ENCODE measurements around the gene CHST13.

CHST13 gene

DNA sequence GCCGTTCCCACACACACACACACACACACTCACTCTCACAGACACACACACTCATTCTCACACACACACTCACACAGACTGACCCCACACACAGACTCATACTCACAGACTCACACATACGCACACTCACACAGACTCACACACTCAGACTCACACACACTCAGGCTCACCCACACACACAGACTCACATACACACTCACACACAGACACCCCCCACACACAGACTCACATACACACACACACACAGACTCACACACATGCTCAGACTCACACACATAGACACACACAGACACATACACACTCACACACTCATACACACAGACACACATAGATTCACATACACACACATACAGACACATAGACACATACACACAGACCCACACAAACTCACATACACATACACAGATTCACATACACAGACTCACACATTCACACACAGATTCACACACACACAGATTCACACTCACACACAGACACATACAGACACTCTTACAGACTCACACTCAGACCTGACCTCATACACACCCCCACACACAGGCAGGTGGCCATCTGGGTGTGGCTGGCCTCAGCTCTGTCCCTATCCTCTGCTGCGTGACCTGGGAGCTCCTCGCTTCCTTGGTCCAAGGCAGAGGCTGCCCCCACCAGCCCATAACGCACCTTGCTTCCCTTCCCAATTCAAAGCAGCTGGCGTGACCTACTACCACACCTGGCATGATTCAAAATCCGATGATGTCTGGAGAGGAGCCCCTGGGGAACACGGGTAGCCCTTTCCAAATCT is 32.9 kb downstream of the CHST13 start:
- peak overlapping the region in 1 of 2 experiments; percentile 44 for H3K14ac ChIP-seq (ENCODE audit: low read length in 2 of 2)
- no peaks in the 10 kb centered on the region for H3K79me1 ChIP-seq (replicated peaks; ENCODE audit: low read length, poor library complexity, severe bottlenecking)
- H3K23ac ChIP-seq (ENCODE audit: low read length in 2 of 2), result peak overlapping the region in 1 of 2 experiments; percentile 14
- H3K4ac ChIP-seq (ENCODE audit: low read depth in 1 of 2, low read length in 2 of 2), result no peak overlapping the region
- no peak overlapping the region for H4K8ac ChIP-seq (ENCODE audit: low read length)
- no peak overlapping the region for H2BK120ac ChIP-seq (ENCODE audit: low read depth, low read length)
- H2BK12ac ChIP-seq (ENCODE audit: low read length in 2 of 2), result no peak overlapping the region
- no peak overlapping the region for H3K4me3 ChIP-seq (ENCODE audit: insufficient read depth in 1 of 2, low read depth in 1 of 2, low read length in 2 of 2)
- H4K91ac ChIP-seq (ENCODE audit: low read length), result no peak overlapping the region
- no peaks in the 10 kb centered on the region for H3K4me1 ChIP-seq (ENCODE audit: control insufficient read depth, insufficient read depth, low read depth, low read length)
- H3K9me3 ChIP-seq (ENCODE audit: control insufficient read depth, low read length), result no peaks in the 10 kb centered on the region
- no peak overlapping the region for H2AFZ ChIP-seq (ENCODE audit: low read depth, low read length)
- H3K9ac ChIP-seq (ENCODE audit: low read length), result no peak overlapping the region
- H2BK15ac ChIP-seq (ENCODE audit: low read depth, poor library complexity, severe bottlenecking), result no peak overlapping the region
- no peaks in the 10 kb centered on the region for H3K36me3 ChIP-seq (ENCODE audit: control insufficient read depth in 1 of 2, insufficient read depth in 2 of 2, low read depth in 1 of 2, low read length in 2 of 2)
- no peak overlapping the region for H2BK5ac ChIP-seq (ENCODE audit: low read depth, low read length, poor library complexity, severe bottlenecking)
- H3K27me3 ChIP-seq (ENCODE audit: control insufficient read depth in 1 of 2, insufficient read depth in 1 of 2, low read length in 2 of 2), result peaks cover 10 to 21% of the 10 kb centered on the region in 2 experiments
- WGBS, result 96% methylated on average over 8 of the region's 8 CpGs
- H2AK5ac ChIP-seq (ENCODE audit: low read length, severe bottlenecking), result no peak overlapping the region
- no peak for DNase-seq
- H3K4me2 ChIP-seq (ENCODE audit: low read length, poor library complexity, severe bottlenecking), result no peak overlapping the region
- H3K27ac ChIP-seq (ENCODE audit: low read length, poor library complexity, severe bottlenecking), result no peak overlapping the region
- H3K18ac ChIP-seq (ENCODE audit: low read depth in 1 of 2, low read length in 2 of 2), result no peak overlapping the region

DNA sequence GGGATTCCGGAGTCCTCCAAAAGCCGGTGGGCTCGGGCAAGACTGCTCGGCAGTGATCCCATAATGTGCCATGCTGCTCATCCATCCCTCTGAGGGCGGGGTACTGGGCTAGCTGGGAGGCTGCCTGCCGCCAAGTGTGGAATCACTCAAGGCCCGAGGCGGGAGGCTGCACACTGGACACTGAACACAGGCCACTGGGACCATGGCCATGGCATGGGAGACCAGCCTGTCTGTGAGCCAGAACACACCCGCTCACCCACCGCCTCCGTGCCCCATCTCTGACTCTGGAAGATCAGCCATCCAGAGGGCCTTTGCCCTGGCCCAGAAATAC is 33.4 kb downstream of the CHST13 start:
- 96% methylated on average over 11 of the region's 11 CpGs for WGBS
- H3K18ac ChIP-seq (ENCODE audit: low read depth in 1 of 2, low read length in 2 of 2), result peak overlapping the region in 1 of 2 experiments; percentile 29
- DNase-seq, result no peak
- peak overlapping the region in 1 of 2 experiments; percentile 3 for H3K4me3 ChIP-seq (ENCODE audit: insufficient read depth in 1 of 2, low read depth in 1 of 2, low read length in 2 of 2)
- H4K8ac ChIP-seq (ENCODE audit: low read length), result no peak overlapping the region
- H2AFZ ChIP-seq (ENCODE audit: low read depth, low read length), result no peak overlapping the region
- H3K4me2 ChIP-seq (ENCODE audit: low read length, poor library complexity, severe bottlenecking), result no peak overlapping the region
- no peak overlapping the region for H3K23ac ChIP-seq (ENCODE audit: low read length in 2 of 2)
- H3K9me3 ChIP-seq (ENCODE audit: control insufficient read depth, low read length), result peaks cover 4% of the 10 kb centered on the region
- no peak overlapping the region for H2BK120ac ChIP-seq (ENCODE audit: low read depth, low read length)
- H3K9ac ChIP-seq (ENCODE audit: low read length), result no peak overlapping the region
- no peak overlapping the region for H4K91ac ChIP-seq (ENCODE audit: low read length)
- no peaks in the 10 kb centered on the region for H3K79me1 ChIP-seq (replicated peaks; ENCODE audit: low read length, poor library complexity, severe bottlenecking)
- no peak overlapping the region for H2AK5ac ChIP-seq (ENCODE audit: low read length, severe bottlenecking)
- H2BK5ac ChIP-seq (ENCODE audit: low read depth, low read length, poor library complexity, severe bottlenecking), result no peak overlapping the region
- no peak overlapping the region for H3K4ac ChIP-seq (ENCODE audit: low read depth in 1 of 2, low read length in 2 of 2)
- H3K14ac ChIP-seq (ENCODE audit: low read length in 2 of 2), result peak overlapping the region in 1 of 2 experiments; percentile 91
- no peaks in the 10 kb centered on the region for H3K4me1 ChIP-seq (ENCODE audit: control insufficient read depth, insufficient read depth, low read depth, low read length)
- no peak overlapping the region for H2BK12ac ChIP-seq (ENCODE audit: low read length in 2 of 2)
- H3K36me3 ChIP-seq (ENCODE audit: control insufficient read depth in 1 of 2, insufficient read depth in 2 of 2, low read depth in 1 of 2, low read length in 2 of 2), result no peaks in the 10 kb centered on the region
- H3K27ac ChIP-seq (ENCODE audit: low read length, poor library complexity, severe bottlenecking), result no peak overlapping the region
- no peak overlapping the region for H2BK15ac ChIP-seq (ENCODE audit: low read depth, poor library complexity, severe bottlenecking)
- H3K27me3 ChIP-seq (ENCODE audit: control insufficient read depth in 1 of 2, insufficient read depth in 1 of 2, low read length in 2 of 2), result peaks cover 10 to 21% of the 10 kb centered on the region in 2 experiments

DNA sequence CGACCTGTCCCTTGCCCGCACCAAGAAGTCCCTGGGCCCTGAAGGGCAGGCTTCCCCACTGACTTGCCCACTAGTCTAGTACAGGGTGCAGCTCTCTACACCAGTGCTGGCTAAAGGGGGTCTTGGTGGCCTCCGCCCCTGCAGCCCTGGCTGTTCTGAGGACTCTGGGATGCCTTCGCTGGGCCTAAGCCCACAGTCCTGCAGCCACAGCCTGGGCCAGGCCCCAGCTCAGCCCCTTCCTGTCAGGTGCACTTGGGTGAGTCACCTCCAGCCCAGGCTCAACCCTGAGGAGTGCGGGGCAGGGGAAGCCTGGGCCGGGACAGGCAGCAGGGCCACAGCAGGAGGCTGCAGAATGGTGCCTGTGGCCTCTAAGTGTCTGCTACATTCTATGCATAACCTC is 33.8 kb downstream of the CHST13 start:
- 65% methylated on average over 6 of the region's 6 CpGs for WGBS
- Histone ChIP-seq H3K18ac (ENCODE audit: low read depth in 1 of 2, low read length in 2 of 2) (peak overlapping the region in 1 of 2 experiments; percentile 29), H3K9me3 (ENCODE audit: control insufficient read depth, low read length) (peaks cover 8% of the 10 kb centered on the region), H3K4me3 (ENCODE audit: insufficient read depth in 1 of 2, low read depth in 1 of 2, low read length in 2 of 2) (no peak overlapping the region), H3K4ac (ENCODE audit: low read depth in 1 of 2, low read length in 2 of 2) (no peak overlapping the region), H2AFZ (ENCODE audit: low read depth, low read length) (no peak overlapping the region), H3K9ac (ENCODE audit: low read length) (no peak overlapping the region), H3K4me2 (ENCODE audit: low read length, poor library complexity, severe bottlenecking) (no peak overlapping the region), H2BK15ac (ENCODE audit: low read depth, poor library complexity, severe bottlenecking) (no peak overlapping the region), H3K14ac (ENCODE audit: low read length in 2 of 2) (peak overlapping the region in 1 of 2 experiments; percentile 91), H2BK120ac (ENCODE audit: low read depth, low read length) (no peak overlapping the region), H3K23ac (ENCODE audit: low read length in 2 of 2) (no peak overlapping the region), H2AK5ac (ENCODE audit: low read length, severe bottlenecking) (no peak overlapping the region), H3K79me1 (replicated peaks; ENCODE audit: low read length, poor library complexity, severe bottlenecking) (no peaks in the 10 kb centered on the region), H4K8ac (ENCODE audit: low read length) (no peak overlapping the region), H2BK12ac (ENCODE audit: low read length in 2 of 2) (no peak overlapping the region), H3K27ac (ENCODE audit: low read length, poor library complexity, severe bottlenecking) (no peak overlapping the region), H3K27me3 (ENCODE audit: control insufficient read depth in 1 of 2, insufficient read depth in 1 of 2, low read length in 2 of 2) (peaks cover 11 to 23% of the 10 kb centered on the region in 2 experiments), H2BK5ac (ENCODE audit: low read depth, low read length, poor library complexity, severe bottlenecking) (no peak overlapping the region), H3K36me3 (ENCODE audit: control insufficient read depth in 1 of 2, insufficient read depth in 2 of 2, low read depth in 1 of 2, low read length in 2 of 2) (no peaks in the 10 kb centered on the region), H3K4me1 (ENCODE audit: control insufficient read depth, insufficient read depth, low read depth, low read length) (no peaks in the 10 kb centered on the region), H4K91ac (ENCODE audit: low read length) (no peak overlapping the region)
- DNase-seq, result no peak

DNA sequence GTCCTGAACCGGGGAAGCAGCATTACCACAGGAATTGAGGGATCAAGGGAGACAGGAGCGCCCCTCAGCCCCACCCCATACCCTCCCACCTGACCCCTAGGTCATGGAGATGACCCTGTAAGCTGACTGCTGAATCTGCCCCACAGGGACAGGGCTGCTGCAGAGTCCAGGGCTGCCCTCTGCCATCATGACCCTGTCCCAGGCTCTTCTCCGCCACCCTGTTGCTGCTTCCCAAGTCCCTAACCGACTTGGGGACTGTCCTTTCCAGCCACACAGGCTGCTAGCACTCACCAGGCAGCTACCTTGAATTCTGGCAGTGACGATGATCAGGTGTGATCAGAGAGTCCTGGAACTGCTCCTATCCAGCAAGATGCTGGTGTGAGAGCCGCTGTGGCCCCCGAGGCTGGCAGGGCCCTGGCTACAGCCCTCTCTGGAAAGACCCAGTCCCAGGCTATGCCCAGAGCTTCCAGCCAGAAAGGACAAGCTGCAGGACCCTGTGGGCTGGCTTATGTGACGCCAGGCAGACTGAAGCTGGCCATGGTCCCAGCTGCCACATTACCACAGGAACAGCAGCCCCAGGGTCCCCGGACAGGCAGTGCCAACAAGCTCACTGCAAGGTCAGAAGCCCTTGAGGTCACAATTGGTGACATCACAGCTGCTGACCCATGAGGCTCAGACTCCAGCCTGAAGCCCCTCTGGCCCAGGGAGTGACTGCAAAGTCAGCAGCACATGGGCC is 34.5 kb downstream of the CHST13 start, which contains the start of gene C3orf22:
Gene C3orf22 (minus strand): TSS at position 597 of the 736 bp plus-strand sequence. CDS start 5,542 bp downstream, outside the sequence.
- WGBS, result 84% methylated on average over 9 of the region's 9 CpGs
- no peak within 1 kb of the TSS for H2BK12ac ChIP-seq (ENCODE audit: low read length in 2 of 2)

More for the DNA sequence above, 34.5 kb downstream of the CHST13 start, which contains the start of gene C3orf22:
- Histone ChIP-seq H3K4me3 (ENCODE audit: insufficient read depth in 1 of 2, low read depth in 1 of 2, low read length in 2 of 2) (no peak within 1 kb of the TSS), H2AK5ac (ENCODE audit: low read length, severe bottlenecking) (no peak within 1 kb of the TSS), H2AFZ (ENCODE audit: low read depth, low read length) (no peak within 1 kb of the TSS), H3K9me3 (ENCODE audit: control insufficient read depth, low read length) (peaks cover 9% of the 10 kb centered on the region), H3K23ac (ENCODE audit: low read length in 2 of 2) (peak within 1 kb of the TSS in 1 of 2 experiments; percentile 63), H3K4me2 (ENCODE audit: low read length, poor library complexity, severe bottlenecking) (no peak within 1 kb of the TSS), H3K4ac (ENCODE audit: low read depth in 1 of 2, low read length in 2 of 2) (no peak within 1 kb of the TSS), H3K27ac (ENCODE audit: low read length, poor library complexity, severe bottlenecking) (no peak within 1 kb of the TSS), H3K14ac (ENCODE audit: low read length in 2 of 2) (peak within 1 kb of the TSS in 1 of 2 experiments; percentile 56), H3K36me3 (ENCODE audit: control insufficient read depth in 1 of 2, insufficient read depth in 2 of 2, low read depth in 1 of 2, low read length in 2 of 2) (no peaks in the 10 kb centered on the region), H2BK15ac (ENCODE audit: low read depth, poor library complexity, severe bottlenecking) (no peak within 1 kb of the TSS), H4K8ac (ENCODE audit: low read length) (no peak within 1 kb of the TSS), H2BK120ac (ENCODE audit: low read depth, low read length) (no peak within 1 kb of the TSS), H3K9ac (ENCODE audit: low read length) (no peak within 1 kb of the TSS), H3K27me3 (ENCODE audit: control insufficient read depth in 1 of 2, insufficient read depth in 1 of 2, low read length in 2 of 2) (peaks cover 8 to 22% of the 10 kb centered on the region in 2 experiments), H3K4me1 (ENCODE audit: control insufficient read depth, insufficient read depth, low read depth, low read length) (no peaks in the 10 kb centered on the region), H4K91ac (ENCODE audit: low read length) (no peak within 1 kb of the TSS), H2BK5ac (ENCODE audit: low read depth, low read length, poor library complexity, severe bottlenecking) (no peak within 1 kb of the TSS), H3K18ac (ENCODE audit: low read depth in 1 of 2, low read length in 2 of 2) (no peak within 1 kb of the TSS), H3K79me1 (replicated peaks; ENCODE audit: low read length, poor library complexity, severe bottlenecking) (no peaks in the 10 kb centered on the region)
- no peak for DNase-seq

Data from mesenchymal stem cell (in vitro differentiated cells and primary cell).